Left forelimb (tissue), 1 donor: Measurements from ENCODE around the gene AMDHD2.
"Not testable (repeated sequence)": the region's sequence is repeated elsewhere in the genome, so short reads cannot be mapped to it uniquely, and the experiment has no call there.

Experiments used
- DNase-seq: peaks from one replicate; pipeline ENCODE4 v3.0.0-alpha.2; 2018; ENCODE audit warnings: low spot score

Gene AMDHD2

GRCh38 chr16:2580143-2580542 lies 60.0 kb downstream of the AMDHD2 start:
- DNase-seq: not testable (repeated sequence)

- DNase-seq: not testable (repeated sequence)
Observed at GRCh38 chr16:2580818-2581217, 60.6 kb downstream of the AMDHD2 start.
